NCI-H82 treated with DMSO at 0.1 percent for 48 hours (cell line): ENCODE data around the gene DCUN1D3.
"Not testable (repeated sequence)": the region's sequence is repeated elsewhere in the genome, so short reads cannot be mapped to it uniquely, and the experiment has no call there.

ENCODE experiments used
- DNase-seq: peaks from one replicate; lab custom pipeline; 2025; ENCODE audit not compliant: unreplicated experiment; lab: John Stamatoyannopoulos, UW

The DCUN1D3 gene

DNA sequence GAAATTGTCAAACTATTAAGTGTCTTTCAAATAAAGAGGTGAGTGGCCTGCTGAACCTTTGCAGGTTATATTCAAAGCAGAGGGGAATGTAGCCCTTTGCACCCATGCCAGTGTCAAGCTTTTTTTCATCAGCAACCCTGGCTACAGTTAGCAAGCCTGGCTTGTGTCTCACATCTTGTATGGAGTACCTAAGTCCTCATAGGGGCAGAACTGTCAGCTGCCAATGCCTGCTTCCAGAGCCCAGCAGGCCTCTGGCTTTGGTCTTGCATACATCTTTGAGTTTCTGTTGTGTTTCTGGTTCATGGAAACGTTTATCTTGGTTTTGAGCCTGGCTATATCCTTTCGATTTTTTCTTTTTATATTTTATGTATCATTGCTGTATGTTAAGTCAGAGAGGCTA is 67.1 kb downstream of the DCUN1D3 start:
- DNase-seq = no peak

DNA sequence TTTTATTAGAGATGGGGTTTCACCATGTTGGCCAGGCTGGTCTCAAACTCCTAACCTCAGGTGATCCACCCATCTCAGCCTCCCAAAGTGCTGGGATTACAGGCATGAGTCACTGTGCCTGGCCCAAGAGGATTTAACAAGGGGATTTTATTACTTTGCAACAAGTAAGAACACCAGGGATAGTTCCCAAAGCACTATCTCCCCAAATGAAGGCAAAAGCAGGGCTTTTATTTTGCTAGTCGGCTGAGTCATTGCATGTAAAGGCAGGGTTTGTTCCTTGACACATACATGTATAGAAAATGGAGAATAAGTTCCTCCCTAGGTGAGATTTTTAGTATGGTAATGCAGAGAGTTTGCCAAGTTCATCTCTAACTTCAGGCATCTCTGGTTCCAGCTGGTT is 69.8 kb downstream of the DCUN1D3 start:
- no peak for DNase-seq

DNA sequence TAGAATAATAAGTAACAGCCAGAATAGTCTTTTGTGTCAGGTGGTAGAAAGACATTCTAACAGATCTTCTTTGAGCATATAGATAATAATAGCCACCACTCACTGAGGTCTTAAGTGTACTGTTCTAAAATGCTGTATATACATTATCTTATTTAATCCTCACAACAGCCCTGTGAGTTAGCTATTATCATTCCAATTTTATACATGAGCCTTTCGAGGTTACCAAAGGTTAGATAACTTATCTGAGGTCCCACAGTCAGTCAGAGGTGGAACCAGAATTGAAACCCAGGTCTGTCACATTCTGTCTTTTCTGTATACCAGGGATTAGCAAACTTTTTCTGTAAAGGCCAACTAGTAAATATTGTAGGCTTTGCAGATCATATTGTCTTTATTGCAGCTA is 70.6 kb downstream of the DCUN1D3 start:
- DNase-seq = no peak

DNA sequence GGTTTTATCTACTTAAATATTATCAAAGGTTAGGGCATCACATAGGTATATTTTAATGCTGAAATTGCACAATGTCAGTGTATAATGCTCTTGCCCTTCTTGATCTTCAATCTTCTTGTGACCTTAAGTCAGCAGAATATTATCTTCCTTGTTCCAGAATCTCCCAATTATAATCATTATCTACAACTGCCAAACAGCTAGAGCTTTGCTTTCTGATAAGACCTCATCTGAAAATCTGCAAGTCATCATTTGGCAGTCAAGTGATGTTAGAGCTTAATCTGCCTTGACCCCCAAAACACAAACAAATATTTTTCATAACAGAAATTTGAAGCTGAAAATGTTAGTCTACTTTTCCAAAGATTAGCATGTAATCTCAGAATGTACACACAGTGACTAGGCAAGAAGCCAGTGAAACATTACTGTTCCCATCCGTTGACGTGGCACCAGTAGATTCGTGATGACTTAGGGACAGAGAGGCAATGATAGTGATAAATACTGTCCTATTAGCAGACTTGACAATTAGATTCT is 74.1 kb downstream of the DCUN1D3 start:
- no peak for DNase-seq

DNA sequence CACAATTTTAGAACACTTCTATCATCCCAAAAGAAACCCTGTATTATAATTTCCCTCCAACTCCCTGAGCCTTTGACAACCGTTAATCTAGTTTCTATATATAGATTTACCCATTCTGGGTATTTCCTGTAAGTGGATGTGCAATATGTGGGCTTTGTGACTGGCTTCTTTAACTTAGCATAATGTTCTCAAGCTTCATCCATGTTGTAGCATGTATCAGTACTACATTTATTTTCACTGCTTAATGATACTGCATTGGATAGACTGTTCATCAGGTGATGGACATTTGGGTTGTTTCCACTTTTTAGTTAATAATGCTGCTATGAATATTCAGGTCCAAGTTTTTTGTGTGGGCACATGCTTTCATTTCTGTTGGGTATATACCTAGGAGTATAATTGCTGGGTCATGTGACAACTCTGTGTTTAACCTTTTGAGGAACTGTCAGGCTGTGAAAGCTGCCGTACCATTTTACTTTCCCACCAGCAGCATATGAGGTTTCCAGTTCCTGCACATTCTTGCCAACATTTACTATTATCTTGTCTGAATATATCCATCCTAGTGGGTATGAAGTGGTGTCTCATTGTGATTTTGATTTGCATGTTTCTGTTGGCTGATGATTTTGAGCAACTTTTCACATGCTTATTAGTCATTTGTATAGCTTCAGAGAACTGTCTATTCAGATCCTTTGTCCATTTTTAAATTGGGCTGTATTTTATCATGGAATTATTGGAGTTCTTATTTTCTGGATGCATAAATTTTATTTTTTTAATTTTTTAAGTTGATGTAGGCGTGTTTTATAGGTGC is 77.4 kb downstream of the DCUN1D3 start:
- DNase-seq = no peak

DNA sequence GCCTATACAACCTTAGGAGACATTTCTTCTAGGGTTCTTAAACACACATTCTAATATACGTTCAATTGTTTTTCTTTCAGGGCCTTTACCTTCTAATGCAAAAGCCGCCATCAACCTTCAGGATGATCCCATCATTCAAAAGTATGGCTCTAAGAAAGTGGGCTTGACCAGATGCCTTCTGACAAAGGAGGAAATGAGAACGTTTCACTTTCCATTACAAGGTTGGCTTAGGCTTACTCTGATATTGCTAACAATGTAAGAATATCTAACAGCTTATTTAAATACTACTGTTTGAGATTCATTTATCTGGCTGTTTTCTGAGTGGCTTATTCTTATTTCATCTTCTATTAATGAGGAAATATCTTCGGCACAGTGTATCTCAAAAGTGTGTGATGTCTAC is 78.5 kb downstream of the DCUN1D3 start:
- DNase-seq = no peak

DNA sequence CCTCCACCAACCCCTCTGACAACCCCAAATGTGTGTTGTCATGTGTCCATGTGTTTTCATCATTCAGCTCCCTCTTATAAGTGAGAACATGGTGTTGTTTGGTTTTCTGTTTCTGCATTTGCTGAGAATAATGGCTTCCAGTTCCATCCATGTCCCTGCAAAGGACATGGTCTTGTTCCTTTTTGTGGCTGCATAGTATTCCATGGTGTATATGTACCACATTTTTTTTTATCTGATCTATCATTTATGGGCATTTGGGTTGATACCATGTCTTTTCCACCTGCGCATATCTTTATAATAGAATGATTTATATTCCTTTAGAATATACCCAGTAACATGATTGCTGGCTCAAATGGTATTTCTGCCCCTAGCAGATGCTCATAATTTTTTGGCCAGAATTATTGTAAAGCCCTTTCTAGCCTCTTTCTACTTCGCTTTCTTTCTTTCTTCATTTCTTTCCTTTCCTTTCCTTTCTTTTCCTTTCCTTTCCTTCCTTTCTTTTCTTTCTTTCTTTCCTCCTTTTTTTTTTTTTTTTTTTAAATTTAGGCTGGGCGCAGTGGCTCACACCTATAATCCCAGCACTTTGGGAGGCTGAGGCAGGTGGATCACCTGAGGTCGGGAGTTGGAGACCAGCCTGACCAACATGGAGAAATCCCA is 81.1 kb downstream of the DCUN1D3 start:
- no peak for DNase-seq

DNA sequence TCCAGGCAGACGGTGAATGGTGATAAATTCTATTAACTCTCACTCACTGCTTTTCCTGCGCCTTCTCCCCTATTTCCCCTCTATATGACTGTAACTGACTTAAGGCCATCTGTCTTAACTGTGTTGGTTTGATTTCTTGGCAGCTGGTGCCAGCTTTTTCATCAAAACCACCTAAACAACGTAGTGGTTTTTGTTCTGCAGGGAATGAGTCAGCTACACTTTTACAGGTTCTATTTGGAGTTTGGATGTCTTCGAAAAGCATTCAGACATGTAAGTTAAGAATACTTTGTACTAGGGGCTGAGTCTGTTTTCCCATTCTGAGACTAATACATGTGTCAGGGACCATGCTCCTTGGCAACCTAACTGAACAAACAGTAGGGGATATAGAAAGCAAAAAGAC is 85.4 kb downstream of the DCUN1D3 start:
- DNase-seq = no peak

DNA sequence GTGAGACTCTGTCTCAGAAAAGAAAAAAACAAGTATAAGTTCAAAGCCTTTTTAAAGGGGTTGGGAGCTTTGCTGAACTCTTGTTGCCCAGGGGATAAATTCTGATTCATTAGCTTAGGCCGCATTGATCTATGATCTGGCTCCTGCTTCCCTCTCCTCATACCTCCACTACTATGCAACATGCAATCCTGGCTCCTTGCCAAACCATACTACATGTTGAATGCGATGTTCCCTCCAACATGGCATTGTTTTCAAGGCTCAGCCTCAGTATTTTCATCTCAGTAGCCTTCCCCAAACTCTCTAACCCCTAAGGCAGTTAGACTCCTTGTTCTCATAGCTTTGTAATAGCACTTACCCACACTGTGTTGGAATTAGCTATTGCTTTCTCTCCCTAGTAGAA is 87.6 kb downstream of the DCUN1D3 start:
- no peak for DNase-seq

DNA sequence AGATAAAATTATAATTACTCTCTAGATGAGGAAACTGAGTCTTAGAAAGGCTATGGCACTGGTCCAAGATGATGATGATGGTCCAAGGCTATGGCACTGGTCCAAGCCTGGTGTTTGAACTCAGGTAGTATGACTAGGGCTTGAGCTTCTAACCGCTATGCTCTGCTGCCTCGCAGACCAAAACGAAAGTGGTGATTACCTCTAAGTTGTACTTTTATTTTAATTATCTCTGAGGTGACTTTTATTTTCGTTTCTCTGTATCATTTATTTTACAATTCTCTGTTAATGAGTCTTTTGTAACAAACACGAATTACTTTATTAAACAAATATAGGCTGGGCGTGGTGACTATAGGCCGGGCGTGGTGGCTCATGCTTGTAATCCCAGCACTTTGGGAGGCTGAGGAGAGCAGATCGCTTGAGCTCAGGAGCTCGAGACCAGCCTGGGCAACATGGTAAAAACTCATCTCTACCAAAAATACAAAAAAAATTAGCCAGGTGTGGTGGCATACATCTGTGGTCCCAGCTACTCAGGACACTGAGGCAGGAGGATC is 88.2 kb downstream of the DCUN1D3 start:
- DNase-seq = no peak

DNA sequence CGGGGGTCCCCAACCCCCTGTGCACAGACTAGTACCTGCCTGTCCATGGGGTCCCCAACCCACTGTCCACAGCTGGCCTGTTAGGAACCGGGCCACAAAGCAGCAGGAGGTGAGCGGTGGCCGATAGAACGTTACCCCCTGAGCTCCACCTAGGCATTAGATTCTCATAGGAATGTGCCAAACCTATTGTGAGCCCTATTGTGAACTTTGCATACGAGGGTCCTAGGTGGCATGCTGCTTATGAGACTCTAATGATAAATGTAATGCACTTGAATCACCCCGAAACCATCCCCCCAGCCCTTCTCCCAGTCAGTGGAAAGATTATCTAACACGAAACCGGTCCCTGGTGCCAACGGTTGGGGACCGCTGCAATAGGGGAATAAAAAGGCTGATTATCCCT is 92.3 kb downstream of the DCUN1D3 start:
- DNase-seq = no peak

DNA sequence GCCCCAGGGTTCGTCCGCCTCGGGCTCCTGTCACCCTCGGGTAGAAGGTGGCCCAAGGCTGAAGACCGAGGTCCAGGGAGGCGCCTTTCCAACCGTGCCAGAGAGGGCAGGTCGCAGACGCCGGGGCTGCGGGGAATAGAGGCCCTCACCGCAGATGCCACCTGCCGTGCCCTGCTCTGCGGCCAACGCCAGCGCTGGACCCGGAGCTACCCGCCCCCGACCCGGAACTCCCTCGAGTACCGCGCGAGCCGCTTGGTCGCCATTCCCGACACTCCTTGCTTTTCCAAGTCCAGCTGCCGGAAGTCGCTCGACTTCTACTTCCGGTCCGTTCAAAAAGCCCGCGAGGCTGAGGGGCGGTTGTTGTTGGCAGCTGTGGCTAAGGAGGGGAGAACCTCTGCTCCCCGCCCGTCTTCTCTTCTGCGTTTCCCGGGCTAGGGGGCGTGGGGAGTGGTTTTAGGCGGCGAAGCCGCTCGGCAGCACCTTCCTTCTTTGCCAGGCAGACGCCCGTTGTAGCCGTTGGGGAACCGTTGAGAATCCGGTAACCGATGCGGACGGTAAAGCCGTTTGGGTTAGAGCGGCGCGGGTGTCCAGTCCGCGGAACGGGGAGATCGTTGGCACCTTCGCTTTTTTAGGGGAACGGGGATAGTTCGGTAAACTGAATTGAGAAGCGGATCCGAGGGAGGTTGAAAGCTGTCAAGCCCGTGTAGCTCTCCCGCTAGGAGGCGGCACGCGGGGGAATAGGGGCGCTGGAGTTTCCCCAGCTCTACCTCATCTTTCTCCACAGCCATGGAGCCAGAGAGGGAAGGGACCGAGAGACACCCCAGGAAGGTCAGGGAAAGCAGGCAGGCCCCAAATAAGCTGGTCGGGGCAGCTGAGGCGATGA is 93.7 kb downstream of the DCUN1D3 start, which contains the start of the genes ERI2 and REXO5:
Gene ERI2 (minus strand): TSS at position 305 of the 883 bp plus-strand sequence. CDS start 42 bp downstream, at position 263.
Gene REXO5 (plus strand): TSS at position 360 of the 883 bp plus-strand sequence. CDS start 427 bp downstream, at position 787.
- DNase-seq = peak; percentile 85

DNA sequence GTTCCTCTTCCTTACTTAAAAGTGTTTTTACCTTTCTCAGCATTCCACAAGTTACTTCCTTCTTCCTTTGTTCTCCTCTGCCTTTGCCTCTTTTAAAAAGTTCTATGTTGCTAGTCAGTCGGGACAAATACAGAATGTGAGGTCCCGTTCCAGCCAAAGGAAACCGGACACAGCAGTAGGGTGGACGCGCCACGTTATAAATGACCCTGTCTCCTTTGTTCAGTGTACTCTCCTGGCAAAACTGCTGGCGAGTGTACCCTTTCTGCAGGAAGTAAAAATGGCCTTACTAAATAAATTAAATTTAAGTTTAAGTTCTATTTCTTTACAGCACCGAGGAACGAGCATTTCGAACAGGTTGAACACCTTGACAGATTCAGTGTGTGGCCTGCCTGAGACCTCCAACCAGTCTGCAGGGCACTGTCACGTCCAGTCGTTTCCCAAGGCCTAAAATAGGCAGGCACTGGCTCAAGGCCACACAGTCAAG is 94.4 kb downstream of the DCUN1D3 start:
- DNase-seq = not testable (repeated sequence)
